Measurements from ENCODE around the gene IDH2.

- TF ChIP-seq, protein P1, sequence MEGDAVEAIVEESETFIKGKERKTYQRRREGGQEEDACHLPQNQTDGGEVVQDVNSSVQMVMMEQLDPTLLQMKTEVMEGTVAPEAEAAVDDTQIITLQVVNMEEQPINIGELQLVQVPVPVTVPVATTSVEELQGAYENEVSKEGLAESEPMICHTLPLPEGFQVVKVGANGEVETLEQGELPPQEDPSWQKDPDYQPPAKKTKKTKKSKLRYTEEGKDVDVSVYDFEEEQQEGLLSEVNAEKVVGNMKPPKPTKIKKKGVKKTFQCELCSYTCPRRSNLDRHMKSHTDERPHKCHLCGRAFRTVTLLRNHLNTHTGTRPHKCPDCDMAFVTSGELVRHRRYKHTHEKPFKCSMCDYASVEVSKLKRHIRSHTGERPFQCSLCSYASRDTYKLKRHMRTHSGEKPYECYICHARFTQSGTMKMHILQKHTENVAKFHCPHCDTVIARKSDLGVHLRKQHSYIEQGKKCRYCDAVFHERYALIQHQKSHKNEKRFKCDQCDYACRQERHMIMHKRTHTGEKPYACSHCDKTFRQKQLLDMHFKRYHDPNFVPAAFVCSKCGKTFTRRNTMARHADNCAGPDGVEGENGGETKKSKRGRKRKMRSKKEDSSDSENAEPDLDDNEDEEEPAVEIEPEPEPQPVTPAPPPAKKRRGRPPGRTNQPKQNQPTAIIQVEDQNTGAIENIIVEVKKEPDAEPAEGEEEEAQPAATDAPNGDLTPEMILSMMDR (IDR thresholded peaks at IDR 0.05): no peak
- TF ChIP-seq POLR2A (IDR thresholded peaks at IDR 0.05): no peak
These were observed 14.7 kb downstream of the IDH2 start for GRCh38 chr15:90087454-90088154.

All from tibial nerve (tissue), 3 donors.